SU-DHL-6 (cell line): ENCODE results near the gene SLC25A28.

ENCODE experiments used
- H2AFZ ChIP-seq: fragments of 200-600 bp; sonication (generic); 2 replicates; pipeline ENCODE4 v1.6.1; 2014; ENCODE audit warnings: low read depth, mild to moderate bottlenecking, moderate library complexity, mixed read lengths, antibody characterized with exemption, low read length; ENCODE audit not compliant: severe bottlenecking
- H3F3A ChIP-seq: fragments of 200-600 bp; shearing (Covaris generic); 2 replicates; pipeline ENCODE4 v1.6.0; 2016; ENCODE audit warnings: antibody characterized with exemption, mild to moderate bottlenecking; ENCODE audit not compliant: insufficient read depth
- H3K27ac ChIP-seq: fragments of 200-600 bp; sonication (generic); 2 replicates; pipeline ENCODE4 v1.5.1; 2016; ENCODE audit warnings: low read depth, mild to moderate bottlenecking, low read length, moderate library complexity, mixed read lengths
- H3K27me3 ChIP-seq: fragments of 200-600 bp; sonication (generic), shearing (Covaris generic); 2 replicates; pipeline ENCODE4 v1.6.0; 2014; ENCODE audit warnings: mild to moderate bottlenecking, low read length
- H3K36me3 ChIP-seq: fragments of 200-600 bp; sonication (generic); 2 replicates; pipeline ENCODE4 v1.6.1; 2014; ENCODE audit warnings: mild to moderate bottlenecking, low read length, mixed read lengths
- H3K4me2 ChIP-seq: fragments of 300-600, 200-600 bp; shearing (Covaris generic), sonication (generic); 2 replicates; pipeline ENCODE4 v1.6.0; 2014; ENCODE audit warnings: low read length, low read depth, mild to moderate bottlenecking; ENCODE audit not compliant: poor library complexity, severe bottlenecking
- H3K4me3 ChIP-seq: fragments of 200-600 bp; sonication (generic); 2 replicates; pipeline ENCODE4 v1.5.1; 2014; ENCODE audit warnings: antibody characterized with exemption, low read length, mild to moderate bottlenecking, mixed read lengths; ENCODE audit not compliant: insufficient read depth, poor library complexity, severe bottlenecking
- H3K79me2 ChIP-seq: fragments of 200-600 bp; sonication (generic); 2 replicates; pipeline ENCODE4 v1.6.1; 2014; ENCODE audit warnings: mild to moderate bottlenecking, low read length, moderate library complexity; ENCODE audit not compliant: insufficient read depth
- H3K9ac ChIP-seq: fragments of 200-600 bp; sonication (generic); 2 replicates; pipeline ENCODE4 v1.7.0; 2014; ENCODE audit warnings: mild to moderate bottlenecking, low read length
- H3K9me2 ChIP-seq: fragments of 200-600 bp; sonication (generic); replicated peaks from 2 replicates; pipeline ENCODE4 v1.6.1; 2014; ENCODE audit warnings: low read length; ENCODE audit not compliant: insufficient read depth
- H3K9me3 ChIP-seq: fragments of 200-600 bp; sonication (generic); 2 replicates; pipeline ENCODE4 v1.6.1; 2014; ENCODE audit warnings: low read length, mixed read lengths; ENCODE audit not compliant: insufficient read depth
- H4K20me1 ChIP-seq: fragments of 200-600 bp; sonication (generic); 2 replicates; pipeline ENCODE4 v1.6.1; 2014; ENCODE audit warnings: low read depth, mild to moderate bottlenecking, antibody characterized with exemption, low read length, moderate library complexity, mixed read lengths
- CTCF ChIP-seq: fragments of 200-600 bp; sonication (generic); IDR thresholded peaks from one replicate; pipeline ENCODE4 v1.5.1; 2017; ENCODE audit warnings: antibody characterized with exemption, mild to moderate bottlenecking, low read length, moderate library complexity; ENCODE audit not compliant: insufficient read depth, poor library complexity, severe bottlenecking
- EZH2phosphoT487 ChIP-seq: fragments of 200-600 bp; sonication (generic), shearing (Covaris generic); conservative IDR thresholded peaks from 2 replicates; pipeline ENCODE4 v1.6.1; 2018; ENCODE audit warnings: mild to moderate bottlenecking, antibody characterized with exemption, low read length, moderate library complexity, mixed read lengths

The SLC25A28 gene

GRCh38 chr10:99564361-99564760 is 55.9 kb downstream of the SLC25A28 start:
- TF ChIP-seq CTCF: no peak
- no peak for TF ChIP-seq EZH2phosphoT487
- H3F3A ChIP-seq: no peaks in the 10 kb centered on the region
- H3K27ac ChIP-seq: no peak overlapping the region
- H2AFZ ChIP-seq: no peak overlapping the region
- H3K27me3 ChIP-seq: no peaks in the 10 kb centered on the region
- no peaks in the 10 kb centered on the region for H3K9me2 ChIP-seq
- no peaks in the 10 kb centered on the region for H3K9me3 ChIP-seq
- H3K4me2 ChIP-seq: no peak overlapping the region
- no peak overlapping the region for H3K9ac ChIP-seq
- no peak overlapping the region for H3K4me3 ChIP-seq
- no peaks in the 10 kb centered on the region for H3K36me3 ChIP-seq
- H3K79me2 ChIP-seq: no peaks in the 10 kb centered on the region
- H4K20me1 ChIP-seq: no peaks in the 10 kb centered on the region

- no peaks in the 10 kb centered on the region for H3K9me3 ChIP-seq
- H3K27ac ChIP-seq: no peak overlapping the region
- no peaks in the 10 kb centered on the region for H4K20me1 ChIP-seq
- H3K9ac ChIP-seq: no peak overlapping the region
- no peak overlapping the region for H3K4me3 ChIP-seq
- no peaks in the 10 kb centered on the region for H3K79me2 ChIP-seq
- H3F3A ChIP-seq: no peaks in the 10 kb centered on the region
- H2AFZ ChIP-seq: no peak overlapping the region
- H3K36me3 ChIP-seq: no peaks in the 10 kb centered on the region
- no peak overlapping the region for H3K4me2 ChIP-seq
- no peaks in the 10 kb centered on the region for H3K9me2 ChIP-seq
- no peaks in the 10 kb centered on the region for H3K27me3 ChIP-seq
- TF ChIP-seq CTCF: no peak
- TF ChIP-seq EZH2phosphoT487: no peak
Measured at GRCh38 chr10:99562631-99563030, 57.6 kb downstream of the SLC25A28 start.
